Inferior parietal cortex (tissue), 1 donor: ENCODE measurements around the gene COL7A1.

Experiments
- DNase-seq: peaks from one replicate; pipeline ENCODE4 v3.0.0-alpha.2; 2016; ENCODE audit errors: extremely low spot score

COL7A1 gene

DNA sequence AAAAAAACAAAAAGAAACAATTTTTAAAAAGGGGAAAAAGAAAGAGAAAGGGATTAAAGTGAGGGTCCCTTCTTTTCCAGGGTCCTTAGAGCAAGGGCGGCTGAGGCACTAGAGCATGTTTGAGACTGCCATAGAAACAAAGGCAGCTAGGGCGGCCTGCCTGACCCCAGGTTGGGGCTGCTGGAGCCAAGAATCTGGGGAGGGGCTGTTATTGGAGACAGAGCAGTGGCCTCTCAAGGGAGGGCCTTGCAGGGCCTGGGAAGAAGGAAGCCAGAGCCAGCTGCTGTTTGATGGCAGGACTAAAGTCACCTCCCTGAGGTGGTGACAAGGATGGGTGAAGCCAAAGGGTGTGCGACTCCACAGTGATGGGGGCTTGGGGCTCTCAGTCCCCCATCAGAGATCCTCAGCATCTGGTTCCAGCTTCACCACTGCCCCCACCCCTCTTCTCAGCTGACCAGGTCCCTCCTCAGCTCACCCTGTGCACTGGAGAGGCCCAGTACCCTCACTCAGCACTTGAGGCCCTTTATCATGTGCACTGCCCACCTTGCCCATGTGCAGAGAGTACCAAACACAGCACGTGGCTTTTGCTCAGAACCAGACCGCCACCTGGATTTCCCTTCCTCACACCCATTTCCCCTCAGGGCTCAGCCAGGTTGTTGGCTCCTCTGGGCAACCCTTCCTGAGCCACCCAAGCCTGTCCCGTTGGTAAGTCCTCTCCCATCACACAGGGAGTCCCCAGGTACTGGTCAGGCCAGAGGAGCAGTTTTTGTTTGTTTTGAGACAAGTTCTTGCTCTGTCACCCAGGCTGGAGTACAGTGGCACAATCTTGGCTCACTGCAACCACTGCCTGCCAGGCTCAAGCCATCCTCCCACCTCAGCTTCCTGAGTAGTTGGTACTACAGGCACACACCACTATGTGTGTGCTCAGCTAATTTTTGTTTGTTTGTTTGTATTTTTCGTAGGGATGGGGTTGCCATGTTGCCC lies 24.7 kb upstream of the COL7A1 start:
- no peak for DNase-seq

DNA sequence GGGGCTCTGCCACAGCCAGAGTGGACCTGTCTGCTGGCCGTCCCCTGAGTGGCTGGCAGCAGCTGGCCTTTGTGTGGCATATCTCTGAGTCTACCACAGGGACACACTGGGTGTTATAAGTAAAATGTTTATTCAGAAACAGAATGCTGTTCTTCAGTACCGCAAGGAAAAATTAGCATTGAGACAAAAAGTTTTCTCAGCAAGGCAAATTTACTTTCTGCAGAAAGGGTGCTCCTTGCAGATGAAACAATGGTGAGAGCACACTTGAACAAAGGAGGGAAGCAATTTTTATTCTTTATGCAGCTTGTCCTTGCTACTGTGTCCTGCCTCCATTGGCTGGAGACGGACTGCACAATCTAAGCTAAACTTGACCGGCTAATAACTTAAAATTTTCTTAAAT lies 22.4 kb upstream of the COL7A1 start:
- DNase-seq, result no peak

DNA sequence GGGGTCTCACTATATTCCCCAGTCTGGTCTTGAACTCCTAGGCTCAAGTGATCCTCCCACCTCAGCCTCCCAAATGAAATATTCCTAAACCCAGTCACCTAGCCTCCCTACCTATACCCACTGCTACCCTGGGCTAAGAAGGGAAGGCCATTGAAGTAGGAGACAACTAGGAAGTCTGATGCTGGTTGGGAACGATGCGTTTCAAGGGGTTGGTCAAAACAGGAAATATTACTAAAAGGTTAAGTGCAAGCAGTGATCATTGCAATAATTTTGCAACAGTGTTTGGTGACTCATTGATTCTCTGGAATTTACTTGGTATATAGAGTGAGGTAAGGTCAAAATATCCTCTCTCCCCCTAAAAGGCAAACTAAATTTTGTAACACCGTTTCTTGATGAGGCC lies 18.9 kb upstream of the COL7A1 start:
- DNase-seq, result no peak

DNA sequence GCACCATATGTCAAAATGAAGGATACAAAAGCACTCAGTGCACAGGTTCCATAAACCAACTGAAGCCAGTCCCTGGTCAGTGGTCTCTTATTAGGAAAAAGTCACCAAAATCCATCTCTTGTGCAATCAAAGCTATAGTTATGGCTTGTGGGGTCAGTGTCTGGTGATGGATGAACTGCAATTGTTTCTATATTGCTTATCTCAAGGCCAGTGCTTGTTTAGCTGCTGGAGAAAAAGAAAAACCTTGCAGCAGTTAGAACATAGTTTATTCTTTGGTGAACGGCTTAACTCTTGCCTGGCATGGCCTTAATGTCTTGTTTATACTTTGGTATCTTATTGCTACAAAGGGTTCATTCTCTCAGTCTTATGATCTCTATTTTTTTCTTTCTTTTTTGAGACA lies 17.2 kb upstream of the COL7A1 start:
- DNase-seq, result no peak

DNA sequence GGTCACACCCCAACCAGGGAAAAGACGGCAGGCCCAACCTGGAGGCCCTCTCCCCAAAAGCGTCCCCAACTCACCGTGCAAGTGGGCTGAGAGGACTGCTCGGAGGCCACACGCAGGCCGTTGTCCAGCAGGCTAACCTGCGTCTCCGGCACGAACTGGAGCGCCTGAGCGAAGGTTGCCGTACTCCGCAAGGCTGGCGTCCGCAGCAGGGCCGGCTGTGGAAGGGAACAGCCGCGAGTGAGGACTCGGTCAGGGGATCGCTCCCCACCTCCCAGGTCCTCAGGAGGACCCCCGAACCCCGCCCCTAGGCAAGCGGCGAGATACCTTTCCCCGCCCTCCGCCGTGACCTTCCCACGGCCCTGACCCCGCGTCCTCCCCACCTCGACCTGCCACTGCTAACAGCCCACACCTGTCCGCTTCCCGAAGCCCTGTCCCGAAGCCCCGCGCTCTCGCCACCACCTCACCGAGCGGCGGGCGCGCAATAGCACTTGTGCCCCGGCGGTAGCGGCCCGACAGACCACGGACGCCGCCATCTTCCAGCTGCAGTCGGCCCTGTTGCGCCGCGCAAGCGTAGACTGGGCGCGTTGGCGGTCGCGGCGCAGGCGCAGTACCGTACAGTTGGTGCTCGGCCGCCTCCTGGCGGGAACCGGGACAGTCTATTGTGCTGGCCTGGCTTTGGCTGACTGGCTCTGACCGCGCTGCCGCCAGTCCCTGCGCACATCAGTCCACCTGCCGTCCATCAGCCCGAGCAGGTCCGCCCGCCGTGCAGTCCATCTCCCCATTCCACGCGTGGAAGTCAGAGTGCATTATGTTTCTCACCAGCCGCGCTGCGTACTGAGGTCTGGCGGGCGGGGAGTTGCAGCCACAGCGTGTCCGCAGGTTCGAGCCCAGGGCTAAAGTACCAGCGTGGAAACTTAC lies 14.2 kb upstream of the COL7A1 start, which contains the start of gene UQCRC1:
Gene UQCRC1, minus strand, starts transcription at position 559 of the 918 bp plus-strand sequence. Its CDS starts 26 bp downstream, at position 533.
- peak; percentile 93 for DNase-seq

DNA sequence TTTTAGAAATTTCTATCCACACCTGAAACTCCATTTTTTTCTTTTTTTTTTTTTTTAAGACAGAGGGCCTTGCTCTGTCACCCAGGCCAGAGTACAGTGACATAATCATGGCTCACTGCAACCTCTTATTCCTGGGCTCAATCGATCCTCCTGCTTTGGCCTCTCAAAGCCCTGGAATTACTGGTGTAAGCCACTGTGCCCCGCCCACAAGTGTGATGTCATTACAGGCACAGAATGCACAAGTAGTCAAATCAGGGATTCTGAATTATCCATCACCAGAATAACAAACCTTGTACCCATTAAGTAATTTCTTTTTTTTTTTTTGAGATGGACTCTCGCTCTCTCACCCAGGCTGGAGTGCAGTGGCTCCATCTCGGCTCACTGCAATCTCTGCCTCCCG lies 12.4 kb upstream of the COL7A1 start:
- no peak for DNase-seq

DNA sequence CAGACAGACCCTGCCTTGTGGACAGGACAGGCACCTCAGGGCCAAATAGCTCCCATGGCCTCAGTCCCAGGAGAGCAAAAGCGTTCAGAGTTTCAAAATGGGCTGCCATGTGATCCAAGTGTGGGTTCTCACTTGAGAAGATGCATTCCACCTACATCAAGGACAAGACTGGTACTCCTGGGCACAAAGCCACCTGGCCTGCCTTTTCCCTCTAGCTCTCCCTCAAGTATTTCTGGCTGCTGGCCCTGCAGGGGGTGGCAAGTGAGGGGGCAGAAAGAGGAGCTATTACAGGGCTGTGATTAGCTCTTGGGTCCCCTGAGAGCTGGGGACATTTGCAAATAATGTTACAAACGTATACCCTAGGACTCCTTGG lies 6.5 kb upstream of the COL7A1 start:
- peak; percentile 27 for DNase-seq

DNA sequence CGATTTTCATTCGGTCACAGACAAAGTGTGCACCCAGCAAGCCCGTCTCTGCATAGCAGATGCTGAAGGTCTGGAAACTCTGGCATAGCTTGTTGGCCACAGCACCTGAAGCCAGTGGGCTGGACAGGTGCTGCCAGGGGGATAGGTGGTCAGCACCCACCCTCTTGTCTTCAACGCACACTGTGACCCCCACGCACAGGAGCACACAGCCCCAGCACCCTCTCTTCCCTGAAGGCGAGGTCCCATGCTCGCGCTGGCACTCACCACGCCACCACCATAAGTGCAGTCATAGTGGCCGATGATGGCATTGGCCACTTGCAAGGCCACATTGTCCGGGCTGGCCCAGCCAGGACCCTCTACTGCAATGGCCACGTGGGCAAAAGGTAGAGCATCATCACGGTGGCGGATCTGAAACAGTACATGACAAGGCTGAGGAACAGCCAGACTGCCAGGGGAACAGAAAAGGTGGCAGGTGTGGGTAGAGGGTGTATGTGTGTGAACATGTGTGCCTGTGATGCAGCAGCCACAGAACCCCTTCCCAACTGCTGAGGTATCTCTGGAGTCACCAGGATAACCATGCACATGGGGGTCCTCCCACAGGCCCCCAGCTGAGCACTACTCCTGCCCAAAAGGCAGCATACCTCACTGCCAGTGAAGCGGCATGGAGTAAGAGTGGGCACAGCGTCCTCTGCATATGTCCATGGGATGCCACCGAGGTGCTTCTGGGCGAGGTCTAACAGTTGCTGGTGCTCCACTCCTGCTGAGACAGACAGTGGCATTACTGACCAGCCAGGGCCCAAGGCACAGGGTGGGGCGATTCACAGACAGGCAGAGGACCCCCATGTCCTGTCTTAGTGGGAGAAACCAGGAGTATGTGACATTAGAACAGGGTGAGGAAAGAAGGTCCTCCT lies 5.8 kb upstream of the COL7A1 start:
- no peak for DNase-seq

DNA sequence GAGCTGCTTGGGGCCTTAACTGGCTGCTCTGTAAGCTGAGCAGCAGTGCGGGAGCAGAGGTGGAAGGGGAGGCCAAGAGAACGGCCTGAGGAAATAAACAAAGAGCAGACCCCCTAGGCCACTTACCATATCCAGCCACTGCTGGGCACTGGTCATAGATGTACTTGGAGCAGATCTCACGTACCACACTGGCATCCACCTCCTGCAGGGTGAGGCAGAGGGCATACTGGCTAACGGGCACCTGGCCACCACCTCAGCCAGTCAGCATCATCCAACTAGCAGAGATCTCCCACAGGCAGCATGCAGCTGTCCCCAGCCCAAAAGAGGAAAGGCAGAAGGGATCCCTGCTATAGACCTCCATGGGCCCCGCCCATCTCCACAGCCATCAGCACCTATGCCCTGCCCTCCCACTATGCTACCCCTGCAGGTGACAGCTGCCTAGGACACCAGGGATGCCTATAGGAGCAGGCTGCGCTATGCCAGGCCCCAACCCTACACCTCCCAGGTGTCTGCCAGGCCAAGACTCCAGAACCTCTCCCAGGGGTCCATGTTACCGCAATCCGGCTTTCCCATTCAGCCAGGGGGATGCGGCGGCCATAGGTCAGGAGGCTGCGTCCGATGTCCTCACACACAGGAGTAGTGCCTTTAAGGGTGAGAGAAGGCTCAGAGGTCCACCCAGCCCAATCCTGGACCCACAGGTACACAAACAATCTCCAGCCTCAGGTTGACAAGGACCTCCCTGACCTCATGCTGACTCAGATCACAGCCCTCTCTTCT lies 4.6 kb upstream of the COL7A1 start:
- DNase-seq, result no peak

DNA sequence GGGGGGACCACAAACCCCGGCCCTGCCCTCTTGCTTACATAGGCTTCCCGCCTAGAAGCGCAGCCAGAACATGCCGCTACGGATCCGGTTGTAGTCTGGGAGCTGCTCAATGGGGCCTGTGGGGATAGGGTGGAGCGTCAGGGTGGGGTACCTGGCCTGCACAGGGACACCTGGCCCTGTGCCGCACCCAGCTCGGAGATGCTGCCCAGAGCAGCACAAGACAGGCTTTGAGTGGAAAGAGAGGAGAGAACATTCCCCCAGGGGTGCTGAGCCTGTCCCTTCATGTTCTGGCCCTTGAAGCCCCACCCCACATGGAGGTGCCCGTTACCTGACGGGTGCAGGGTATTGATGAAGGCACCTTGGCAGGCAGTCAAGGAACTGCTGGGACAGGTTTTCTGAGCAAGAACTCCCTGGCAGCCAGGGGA lies 4.0 kb upstream of the COL7A1 start:
- DNase-seq, result no peak

DNA sequence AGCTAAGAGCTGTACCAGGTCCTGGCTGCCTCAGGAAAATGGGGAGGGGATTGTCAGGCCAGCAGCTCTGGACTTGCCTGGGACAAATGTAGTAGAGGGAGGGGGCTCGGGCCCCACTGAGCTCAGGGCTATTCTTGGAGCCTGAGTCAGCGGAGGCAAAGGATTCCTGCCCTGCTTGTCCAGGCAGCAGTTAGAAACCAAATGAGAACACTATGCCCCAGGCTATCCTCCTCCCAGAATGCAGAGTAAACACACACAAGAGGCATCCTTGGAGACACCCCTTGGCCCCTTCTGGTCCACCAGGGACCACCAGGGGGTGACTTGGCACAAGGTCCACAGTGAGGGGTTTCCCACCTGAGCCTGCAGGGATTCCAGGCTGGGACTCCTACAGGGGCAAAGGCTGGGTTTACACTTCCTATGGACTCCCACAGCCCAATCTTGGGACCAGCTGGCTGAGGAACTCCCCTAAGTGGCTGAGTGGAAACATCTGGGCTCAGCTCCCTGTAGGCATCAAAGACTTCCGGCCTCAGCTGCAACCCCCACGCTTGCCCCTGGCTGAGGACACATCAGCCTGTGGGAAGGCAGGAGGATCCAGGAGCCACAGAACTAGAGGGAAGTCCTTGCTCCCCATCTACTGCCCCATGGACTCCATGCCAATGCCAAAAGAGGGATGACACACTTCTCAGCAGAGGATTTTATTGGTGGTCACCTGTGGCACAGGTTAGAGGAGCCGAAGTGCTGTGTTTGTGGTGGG lies 3.4 kb upstream of the COL7A1 start:
- no peak for DNase-seq

DNA sequence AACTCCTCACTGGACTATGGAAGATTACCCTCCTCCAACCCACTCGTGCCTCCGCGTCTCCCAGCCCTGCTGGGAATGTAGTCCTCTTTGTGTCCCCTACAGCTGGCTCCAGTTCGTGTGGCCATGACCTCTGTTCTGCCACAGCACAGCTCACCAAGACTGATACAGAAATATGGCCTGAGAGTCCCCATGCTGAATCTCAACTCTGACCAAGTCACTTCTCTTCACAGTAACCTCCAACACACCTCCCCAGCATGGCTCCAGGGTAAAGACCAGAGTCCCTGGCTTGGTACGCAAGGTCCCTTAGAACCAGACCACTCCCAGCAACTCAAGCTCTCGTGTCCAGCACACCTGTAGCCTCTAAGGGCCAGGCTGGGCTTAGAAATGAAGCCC lies 2.3 kb upstream of the COL7A1 start:
- DNase-seq, result no peak

DNA sequence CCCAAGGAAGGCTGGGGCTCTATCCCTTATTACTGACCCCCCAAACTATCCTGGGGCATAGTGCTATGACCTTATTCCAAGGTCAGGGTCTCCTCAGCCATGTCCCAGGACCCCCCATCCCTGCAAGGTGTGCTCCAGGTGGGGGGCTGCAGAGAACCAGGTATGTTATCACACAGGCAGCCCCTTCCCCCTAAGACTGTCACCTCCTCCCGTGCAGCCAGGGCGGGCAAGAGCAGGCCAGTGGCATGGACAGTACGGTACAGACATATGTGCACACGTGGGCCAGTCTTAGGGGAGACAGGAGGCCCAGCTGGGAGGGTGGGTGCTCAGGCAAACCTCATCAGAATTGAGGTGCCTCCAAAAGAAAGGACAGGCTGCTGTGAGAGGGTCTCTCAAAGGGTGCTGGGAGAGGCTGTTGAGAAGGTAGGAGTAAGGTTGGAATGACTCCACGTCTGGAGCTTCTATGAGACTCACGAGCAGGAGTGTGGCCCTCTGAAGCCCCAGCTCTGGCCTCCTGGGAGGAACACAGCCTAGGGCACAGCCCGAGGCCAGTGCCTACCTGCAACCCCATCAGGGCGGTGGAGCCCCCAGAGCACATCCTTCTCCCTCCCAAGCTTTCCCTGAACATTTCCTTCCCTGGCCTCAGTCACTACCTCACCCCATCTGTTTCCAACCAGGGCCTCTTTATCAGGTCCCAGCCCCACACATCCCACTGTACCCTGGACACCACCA lies 1.7 kb upstream of the COL7A1 start:
- DNase-seq, result no peak

DNA sequence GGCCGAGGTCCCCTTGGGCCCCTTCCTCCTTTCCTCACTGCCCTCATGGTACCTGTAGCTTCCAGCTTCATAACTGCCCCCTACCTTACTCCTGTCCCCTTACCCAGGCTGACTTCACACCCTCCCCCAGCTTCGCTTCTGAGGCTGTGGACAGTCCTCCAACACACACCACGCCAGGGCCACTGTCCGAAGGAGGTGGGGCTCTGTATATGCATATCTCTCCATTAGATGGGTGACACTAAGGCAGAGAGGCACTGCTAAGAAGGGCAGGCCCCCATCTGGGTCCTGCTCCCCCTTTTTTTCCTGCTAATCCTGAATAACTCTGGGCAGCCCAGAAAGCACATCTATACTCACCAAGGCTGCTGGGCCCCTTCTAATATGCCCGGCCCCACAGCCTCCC lies 1.0 kb upstream of the COL7A1 start:
- no peak for DNase-seq

DNA sequence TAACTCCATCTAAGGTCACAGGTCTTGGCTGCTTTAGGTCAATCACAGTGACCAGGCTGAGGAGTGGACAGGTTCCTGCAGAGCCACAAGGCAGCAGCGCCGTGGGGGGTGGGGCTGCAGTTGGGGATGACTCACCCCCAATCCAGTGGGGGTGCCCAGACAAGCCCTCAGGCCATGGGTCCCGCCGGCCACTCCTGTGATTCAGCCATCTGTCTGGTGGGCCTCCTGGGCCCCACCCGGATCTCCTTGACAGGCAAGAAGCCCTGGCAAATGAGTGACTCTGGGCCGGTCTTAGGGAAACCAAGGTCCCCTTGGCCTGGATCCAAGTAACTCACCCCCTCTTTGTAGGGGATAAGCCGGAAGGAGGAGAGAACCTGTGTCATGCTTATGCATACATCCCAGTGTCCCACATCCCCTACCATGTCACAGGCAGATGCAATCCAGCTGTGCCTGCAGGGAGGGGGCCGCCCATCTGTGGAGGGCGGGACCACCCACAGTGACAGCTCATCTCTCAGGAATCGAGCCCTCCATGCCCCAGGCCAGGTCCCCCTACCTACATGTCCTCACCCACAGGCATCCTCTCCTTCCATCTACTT lies 495 bp upstream of the COL7A1 start:
- DNase-seq, result no peak

DNA sequence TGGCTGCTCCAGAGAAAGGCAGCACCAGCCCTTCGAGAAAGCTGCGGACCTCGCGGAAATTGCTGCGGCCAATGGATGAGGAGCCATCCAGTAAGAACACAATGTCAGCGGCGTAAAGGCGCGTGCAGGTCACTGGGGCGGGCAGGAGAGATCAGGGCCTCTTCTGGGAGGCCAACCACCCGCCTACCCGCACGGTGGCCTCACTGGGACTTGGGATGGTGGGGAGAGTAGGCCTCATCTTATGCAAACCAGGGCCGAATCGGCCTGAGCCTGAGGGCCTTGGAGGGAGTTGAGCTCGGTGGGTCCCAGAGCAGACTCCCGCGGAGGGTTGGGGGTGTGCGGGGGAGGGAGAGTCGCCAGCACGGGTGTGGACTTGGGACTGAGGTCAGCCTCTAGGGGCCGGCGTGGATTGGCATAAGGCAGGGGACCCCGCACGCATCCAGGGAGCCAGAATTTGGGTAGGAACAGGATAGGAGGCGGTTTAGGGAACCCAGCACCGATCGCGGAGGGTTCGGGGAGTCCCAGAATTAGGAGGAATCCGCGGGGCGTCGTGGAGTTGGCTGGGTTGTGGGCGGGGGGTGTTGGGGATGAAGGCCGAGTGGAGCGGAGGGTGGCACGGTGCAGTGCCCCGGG lies 596 bp downstream of the COL7A1 start:
- no peak for DNase-seq

DNA sequence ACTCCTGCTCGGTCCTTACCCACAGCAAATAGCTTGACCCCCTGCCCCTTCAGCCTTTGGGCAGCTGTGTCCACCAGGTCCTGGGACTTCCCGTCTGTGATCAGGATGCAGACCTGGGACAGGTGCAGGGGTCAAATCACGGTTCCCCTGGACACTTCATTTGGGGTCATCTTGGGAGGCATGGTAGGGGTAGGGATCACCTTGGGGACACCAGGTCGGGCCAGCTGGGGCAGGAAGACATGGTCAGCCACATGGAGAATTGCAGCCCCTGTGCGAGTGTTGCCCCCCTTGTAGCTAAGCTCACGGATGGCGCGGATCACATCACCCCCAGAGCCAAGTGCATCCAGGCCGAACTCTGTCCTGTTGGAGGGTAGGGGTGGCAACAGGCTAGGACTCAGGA lies 1.8 kb downstream of the COL7A1 start:
- no peak for DNase-seq

DNA sequence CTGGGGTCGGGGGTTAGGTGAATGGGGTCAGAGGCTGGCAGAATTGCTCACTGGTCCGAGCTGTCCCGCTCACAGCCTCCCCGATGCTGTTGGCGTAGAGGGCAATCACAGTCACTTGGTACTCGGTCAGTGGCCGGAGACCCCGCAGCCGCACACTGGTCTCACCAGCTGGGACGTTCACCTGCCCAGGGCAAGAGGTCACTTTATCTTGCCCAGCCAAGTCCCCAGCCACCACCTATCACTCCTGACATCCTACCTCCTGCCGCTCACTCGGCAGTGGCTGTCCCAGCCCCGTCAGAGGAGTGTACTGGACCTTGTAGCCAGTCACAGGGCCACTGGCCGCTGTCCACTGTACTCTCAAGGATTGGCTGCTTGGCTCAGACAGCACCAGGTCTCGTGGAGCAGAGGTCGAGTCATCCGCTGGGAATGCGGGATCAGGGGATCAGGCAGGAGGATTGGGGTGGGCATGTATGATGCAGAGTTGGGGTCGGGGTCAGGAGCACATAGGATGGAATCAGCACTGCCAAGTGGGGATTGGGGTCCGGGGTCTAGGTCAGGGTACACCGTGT lies 2.5 kb downstream of the COL7A1 start:
- no peak for DNase-seq
